T-helper 22 cell (primary cell): ENCODE data around the gene GLI1.
"Not testable (repeated sequence)": the region's sequence is repeated elsewhere in the genome, so short reads cannot be mapped to it uniquely, and the experiment has no call there.

ENCODE experiments used
- DNase-seq: peaks from one replicate; pipeline ENCODE4 v3.0.0-alpha.2; 2020; ENCODE audit warnings: low read depth

GLI1 gene

DNA sequence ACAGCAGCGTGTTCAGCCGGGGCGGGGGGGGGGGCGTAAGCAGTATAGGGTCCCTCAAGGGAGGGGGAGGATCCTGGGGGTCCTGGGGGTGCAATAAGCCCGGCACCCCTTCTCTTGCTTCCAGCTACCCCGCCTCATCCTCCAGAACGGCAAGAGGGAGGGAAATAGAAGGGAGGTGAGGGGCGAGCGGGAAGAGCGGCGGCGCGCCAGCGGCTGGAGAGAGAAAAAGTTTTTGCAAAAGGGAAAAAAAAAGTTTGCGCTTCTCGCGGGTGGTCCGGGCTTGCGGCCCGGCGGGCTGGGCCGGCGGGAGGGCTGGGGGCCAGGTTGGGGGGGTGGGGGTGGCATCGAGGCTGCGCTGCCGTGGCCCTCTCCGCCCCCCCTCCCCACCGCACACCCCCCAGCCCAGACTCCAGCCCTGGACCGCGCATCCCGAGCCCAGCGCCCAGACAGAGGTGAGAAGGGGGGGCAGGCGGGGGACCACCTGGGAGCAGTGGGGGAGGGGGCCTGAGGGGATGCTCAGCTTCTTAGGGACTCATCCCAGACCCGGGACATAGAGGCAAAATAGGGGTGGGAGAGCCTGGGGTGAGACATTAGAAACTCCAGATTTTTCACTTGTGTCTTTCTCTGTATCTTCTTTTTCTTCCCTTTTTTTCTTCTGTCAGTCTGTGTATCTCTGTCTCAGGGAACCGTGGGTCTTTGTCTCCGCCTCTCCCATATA is at the start of gene GLI1:
Gene GLI1, plus strand, starts transcription at position 36 of the 718 bp plus-strand sequence. CDS start 3,907 bp downstream, outside the sequence.
- DNase-seq: no peak

- DNase-seq: no peak
These were observed 49.1 kb upstream of the GLI1 start for GRCh38 chr12:57410534-57410933.

- DNase-seq: not testable (repeated sequence)
These were observed 45.4 kb upstream of the GLI1 start for GRCh38 chr12:57414160-57414559.

- no peak for DNase-seq
These were observed 44.5 kb upstream of the GLI1 start for GRCh38 chr12:57415088-57415487.

- DNase-seq: no peak
These were observed 43.3 kb upstream of the GLI1 start for GRCh38 chr12:57416039-57416996.

DNA sequence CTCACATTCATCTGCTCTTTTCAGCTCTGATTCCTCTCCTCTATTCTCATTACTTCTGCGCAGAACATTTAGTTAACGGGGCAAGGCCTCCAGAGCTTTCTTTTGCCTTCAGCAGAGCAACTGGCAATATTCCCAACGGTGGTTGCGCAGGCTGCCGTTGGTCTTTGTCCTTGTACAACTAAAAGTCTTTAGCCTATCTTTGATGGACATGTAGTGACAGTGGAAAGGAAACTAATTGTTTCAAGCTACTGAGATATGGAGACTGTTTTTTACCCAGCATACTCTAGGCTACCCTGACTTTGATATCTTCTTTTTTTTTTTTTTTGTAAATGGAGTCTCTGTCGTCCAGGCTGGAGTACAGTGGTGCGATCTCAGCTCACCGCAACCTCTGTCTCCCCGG is 41.3 kb upstream of the GLI1 start:
- DNase-seq: no peak

DNA sequence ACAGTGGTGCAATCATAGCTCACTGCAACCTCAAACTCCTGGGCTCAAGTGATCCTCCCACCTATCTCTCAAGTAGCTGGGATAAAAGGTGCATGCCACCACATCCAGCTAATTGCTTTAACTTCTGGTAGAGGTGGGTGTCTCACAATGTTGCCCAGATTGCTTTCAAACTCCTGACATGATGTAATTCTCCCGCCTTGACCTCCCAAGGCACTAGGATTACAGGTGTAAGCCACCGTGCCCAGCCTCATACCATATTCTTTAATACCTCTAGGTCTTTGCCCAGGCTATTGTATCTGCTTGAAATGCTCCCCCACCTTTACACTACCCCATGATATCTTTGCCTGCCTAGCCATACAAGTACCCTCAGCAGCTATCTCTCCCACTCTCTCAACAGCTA is 40.1 kb upstream of the GLI1 start:
- DNase-seq: no peak

DNA sequence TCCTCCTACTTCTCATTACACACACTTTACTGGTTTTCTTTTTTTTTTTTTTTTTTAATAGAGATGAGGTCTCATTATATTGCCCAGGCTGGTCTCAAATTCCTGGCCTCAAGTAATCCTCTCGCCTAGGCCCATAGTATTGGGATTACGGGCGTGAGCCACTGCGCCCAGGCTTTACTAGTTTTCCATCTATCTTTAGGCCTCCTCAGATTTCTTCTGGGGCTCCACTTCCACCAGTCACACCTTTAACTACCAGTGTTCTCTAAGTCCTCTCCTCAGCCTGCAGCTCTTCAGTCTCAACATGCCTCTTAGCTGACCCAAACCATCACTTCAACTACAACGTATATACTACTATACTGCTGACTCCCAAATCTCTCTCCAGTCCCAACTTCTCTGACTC is 39.1 kb upstream of the GLI1 start:
- no peak for DNase-seq

- not testable (repeated sequence) for DNase-seq
These were observed 32.6 kb upstream of the GLI1 start for GRCh38 chr12:57426948-57427347.

DNA sequence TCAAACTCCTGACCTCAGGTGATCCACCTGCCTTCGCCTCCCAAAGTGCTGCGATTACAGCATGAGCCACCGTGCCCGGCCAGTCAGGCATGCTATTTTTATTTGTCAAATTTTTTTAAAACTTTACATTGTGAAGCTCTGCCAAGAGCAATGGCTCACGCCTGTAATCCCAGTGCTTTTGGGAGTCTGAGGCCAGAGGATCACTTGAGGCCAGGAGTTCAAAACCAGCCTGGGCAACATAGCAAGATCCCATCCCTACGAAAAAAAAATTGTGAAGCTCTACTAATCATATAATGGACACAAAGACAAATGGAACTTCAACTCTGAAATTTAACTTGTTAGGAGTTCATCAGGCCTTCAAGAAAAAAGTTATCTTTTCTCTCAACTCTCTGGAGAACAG is 30.6 kb upstream of the GLI1 start:
- no peak for DNase-seq

DNA sequence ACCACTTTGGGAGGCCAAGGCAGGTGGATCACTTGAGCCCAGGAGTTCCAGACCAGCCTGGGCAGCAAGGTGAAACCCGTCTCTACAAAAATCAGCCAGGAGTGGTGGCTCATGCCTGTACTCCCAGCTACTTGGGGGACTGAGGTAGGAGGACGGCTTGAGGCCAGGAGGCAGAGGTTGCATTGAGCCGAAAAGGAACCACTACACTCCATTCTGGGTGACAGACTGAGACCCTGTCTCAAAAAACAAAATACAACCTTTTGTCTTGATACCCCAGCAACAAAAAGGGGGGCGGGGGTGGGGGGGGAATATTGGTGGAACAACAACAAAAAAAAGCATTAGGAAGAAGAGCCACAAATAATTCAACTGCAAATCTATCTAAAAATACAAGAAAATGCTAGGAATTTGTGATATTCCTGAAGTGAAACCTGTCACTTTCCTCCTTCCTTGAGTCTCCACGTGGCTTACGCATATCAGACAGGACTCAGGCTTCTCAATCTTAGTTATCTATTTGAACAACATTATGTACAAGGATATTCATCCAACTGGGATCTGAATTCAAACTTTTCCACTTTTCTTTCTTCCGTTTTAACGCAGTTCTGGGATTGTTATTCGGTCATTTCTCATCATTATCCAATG is 30.0 kb upstream of the GLI1 start:
- no peak for DNase-seq

GRCh38 chr12:57430112-57430930 is 29.3 kb upstream of the GLI1 start:
- no peak for DNase-seq

- peak; percentile 92 for DNase-seq
These were observed 28.5 kb upstream of the GLI1 start, which contains the start of gene R3HDM2 for GRCh38 chr12:57430931-57431566. Gene R3HDM2 (minus strand): TSS chr12:57431043. CDS start chr12:57310428, 120,615 bp downstream.

DNA sequence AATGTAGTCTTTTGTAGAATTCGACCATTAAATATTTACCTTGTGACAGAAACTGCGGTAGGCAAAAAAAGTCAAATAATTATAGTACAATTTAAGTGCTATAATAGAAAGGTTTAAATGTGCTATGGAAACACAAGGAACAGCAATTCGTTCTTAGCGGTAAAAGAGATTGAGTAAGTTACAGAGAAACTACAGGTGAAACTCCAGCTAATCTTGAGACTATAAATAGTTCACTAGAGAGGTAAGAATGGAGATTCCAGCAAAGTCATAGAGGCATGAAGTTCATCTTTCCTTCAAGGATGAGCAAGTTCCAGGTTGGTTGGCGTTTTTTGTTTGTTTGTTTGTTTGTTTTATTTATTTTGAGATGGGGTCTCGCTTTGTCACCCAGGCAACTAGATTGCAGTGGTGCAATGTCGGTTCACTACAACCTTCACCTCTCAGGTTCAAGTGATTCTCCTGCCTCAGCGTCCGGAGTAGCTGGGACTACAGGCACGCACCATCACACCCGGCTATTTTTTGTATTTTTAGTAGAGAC is 27.9 kb upstream of the GLI1 start:
- DNase-seq: no peak

DNA sequence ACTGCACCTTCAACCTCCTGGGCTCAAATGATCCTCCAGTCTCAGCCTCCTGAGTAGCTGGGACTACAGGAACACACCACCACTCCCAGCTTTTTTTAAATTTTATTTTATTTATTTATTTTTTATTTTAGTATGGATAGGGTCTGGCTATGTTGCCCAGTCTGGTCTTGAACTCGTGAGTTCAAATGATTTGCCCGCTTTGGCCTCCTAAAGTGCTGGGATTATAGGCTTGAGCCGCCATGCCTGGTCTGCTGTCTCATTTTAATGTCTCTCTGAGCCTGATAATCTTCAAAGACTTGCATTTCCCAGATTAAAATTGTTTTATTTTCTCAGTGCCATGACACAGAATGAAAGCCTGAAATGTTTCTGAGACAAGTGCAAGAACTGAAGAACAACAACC is 26.2 kb upstream of the GLI1 start:
- DNase-seq: no peak

- DNase-seq: no peak
These were observed 24.9 kb upstream of the GLI1 start, which contains the start of gene INHBC for GRCh38 chr12:57434517-57435223. Gene INHBC (plus strand): TSS chr12:57434784. CDS start chr12:57434887, 103 bp downstream.

DNA sequence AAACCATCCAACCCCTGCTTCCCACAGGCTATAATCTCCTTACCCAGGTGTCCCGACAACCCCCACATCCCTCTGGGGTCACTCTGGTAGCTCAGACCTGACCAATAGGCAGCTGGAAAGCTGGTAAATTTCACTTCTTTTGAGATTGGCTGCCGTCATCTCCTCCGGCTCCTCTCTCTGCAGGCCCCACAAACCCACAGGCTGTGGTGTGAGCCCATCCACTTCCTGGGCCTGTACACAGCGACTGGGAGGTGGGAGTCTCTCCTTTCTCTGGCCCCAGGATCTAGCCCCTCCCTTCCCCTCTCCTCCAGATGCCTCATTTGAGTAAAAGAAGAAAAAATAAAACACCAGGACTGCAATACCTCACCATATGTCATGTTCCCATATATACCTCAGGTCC is 24.3 kb upstream of the GLI1 start:
- no peak for DNase-seq

GRCh38 chr12:57438400-57438799 is 21.2 kb upstream of the GLI1 start:
- DNase-seq: no peak

DNA sequence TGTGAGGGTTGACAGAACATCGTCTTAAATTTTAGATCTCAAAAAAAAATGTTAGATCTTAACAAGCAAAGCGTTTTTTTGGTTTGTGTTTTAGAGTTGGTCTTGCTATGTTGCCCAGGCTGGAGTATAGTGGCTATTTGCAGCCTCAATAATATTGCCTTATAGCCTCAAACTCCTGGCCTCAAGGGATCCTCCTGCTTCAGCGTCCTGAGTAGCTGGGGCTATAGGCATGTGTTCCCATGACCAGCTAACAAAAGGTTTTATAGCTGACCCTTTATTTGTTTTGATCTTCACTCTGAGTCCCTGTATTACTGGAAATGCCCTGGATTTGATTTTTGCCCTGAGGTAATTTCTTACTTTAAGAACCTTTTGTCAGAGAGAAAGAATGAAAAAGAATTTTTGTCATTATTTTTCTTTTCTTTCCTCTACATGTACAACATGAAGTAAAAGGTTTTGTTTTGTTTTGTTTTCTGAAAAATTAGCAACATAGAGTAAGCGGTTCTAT is 19.8 kb upstream of the GLI1 start:
- DNase-seq: no peak

DNA sequence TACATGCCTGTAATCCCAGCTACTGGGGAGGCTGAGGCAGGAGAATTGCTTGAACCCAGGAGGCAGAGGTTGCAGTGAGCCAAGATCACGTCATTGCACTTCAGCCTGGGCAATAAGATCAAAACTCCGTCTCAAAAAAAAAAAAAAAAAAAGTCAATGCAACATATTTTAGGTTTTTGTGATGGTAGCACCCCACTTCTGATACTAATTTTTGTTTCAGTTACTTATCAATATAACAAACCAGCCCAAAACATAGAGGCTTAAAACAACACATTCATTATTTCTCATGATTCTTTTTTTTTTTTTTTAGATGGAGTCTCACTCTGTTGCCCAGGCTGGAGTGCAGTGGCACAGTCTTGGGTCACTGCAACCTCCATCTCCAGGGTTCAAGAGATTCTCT is 18.2 kb upstream of the GLI1 start:
- not testable (repeated sequence) for DNase-seq
